Testis (tissue), 3 donors: ENCODE measurements around the gene CLDN4. TPM values are rescaled to one million over a fixed set of nuclear protein-coding genes. Genes with fewer than 3 reads are reported as not detected.

Source experiments
- DNase-seq: peaks from one replicate; pipeline ENCODE4 v3.0.0-alpha.2; 2019
- H3K27ac ChIP-seq, 2 donors: fragments of 200-600 bp; sonication (generic); one replicate each; pipeline ENCODE4 v1.5.1; 2019
- H3K27me3 ChIP-seq: fragments of 200-600 bp; sonication (generic); one replicate; pipeline ENCODE4 v1.5.1; 2019
- H3K36me3 ChIP-seq: fragments of 200-600 bp; sonication (generic); one replicate; pipeline ENCODE4 v1.5.1; 2017; ENCODE audit warnings: low read depth; ENCODE audit errors: missing control alignments
- H3K4me1 ChIP-seq: fragments of 200-600 bp; sonication (generic); one replicate; pipeline ENCODE4 v1.5.1; 2019
- H3K4me3 ChIP-seq, 2 donors: fragments of 200-600 bp; sonication (generic); one replicate each; pipeline ENCODE4 v1.5.1; 2017 to 2019
- H3K9me3 ChIP-seq: fragments of 200-600 bp; sonication (generic); one replicate; pipeline ENCODE4 v1.5.1; 2017
- CTCF ChIP-seq, 3 experiments: fragments of 450-650 bp in 2 of 3; fragments of 200-600 bp in 1 of 3; sonication (generic) in 1 of 3; IDR thresholded peaks; one replicate each; pipeline ENCODE4 v1.5.1; 2016 to 2019; ENCODE audit warnings: antibody characterized with exemption in 3 of 3, mild to moderate bottlenecking in 2 of 3, moderate library complexity in 1 of 3
- POLR2A ChIP-seq: fragments of 450-650 bp; IDR thresholded peaks from one replicate; pipeline ENCODE4 v1.6.1; 2017; ENCODE audit warnings: antibody characterized with exemption, mild to moderate bottlenecking, moderate library complexity
- WGBS, 2 donors: methylation state at CpG; one replicate each; pipeline ENCODE4 v1.1.5; 2018; 5-methylcytosine and 5-hydroxymethylcytosine counted together
- intact Hi-C: fragments of 100-400 bp; cut with DNase I; formaldehyde crosslinking; loops from one replicate; pipeline ENCODE4 v1.15.1; 2023; ENCODE audit warnings: low total_unique reads
- polyA plus RNA-seq: library from polyadenylated mRNA; stranded (reverse); fragments of 350-450 nt; fragmentation: Illumina TruSeq; extraction: RNeasy Lipid Tissue Mini Kit (QIAGEN cat#74804); gene quantifications from one replicate; pipeline ENCODE4 v1.2.3, GENCODE V29; 2014; ENCODE audit warnings: low read depth, low replicate concordance; ENCODE audit not compliant: insufficient read depth
- total RNA-seq, 2 donors: library from RNA; depleted of rRNA; stranded (reverse); fragments of >200 nt; gene quantifications; one replicate each; pipeline ENCODE4 v1.2.3, GENCODE V29; 2016

CLDN4 gene
- total and polyA plus RNA-seq, 3 donors from 2014 or later = 0.93 to 4.3 (median 0.94) TPM

GRCh38 chr7:73827567-73828106, 3.2 kb upstream of the CLDN4 start:
- Histone ChIP-seq H3K27me3 (no peaks in the 10 kb centered on the region), H3K4me3 (no peak overlapping the region), H3K27ac (no peak overlapping the region), H3K9me3 (no peaks in the 10 kb centered on the region), H3K4me1 (peaks cover 13% of the 10 kb centered on the region), H3K36me3 (no peaks in the 10 kb centered on the region)
- intact Hi-C loops = loop anchor here (10.0 kb wide), 1 partner anchor 73 kb away; no protein-coding TSS in a partner anchor
- peak; percentile 32 for DNase-seq
- 48 to 60% methylated on average over 7 to 8 of the region's 11 CpGs for WGBS, 2 donors
- TF ChIP-seq CTCF (IDR thresholded peaks at IDR 0.05) (no peak), POLR2A (no peak)

GRCh38 chr7:73828107-73828803, 2.5 kb upstream of the CLDN4 start:
- DNase-seq = no peak

GRCh38 chr7:73828972-73829371, 1.8 kb upstream of the CLDN4 start:
- no peak overlapping the region for H3K27ac ChIP-seq
- H3K4me3 ChIP-seq = no peak overlapping the region

More at GRCh38 chr7:73828107-73828803, 2.5 kb upstream of the CLDN4 start:
- Histone ChIP-seq H3K27me3 (no peaks in the 10 kb centered on the region), H3K4me3 (no peak overlapping the region), H3K9me3 (no peaks in the 10 kb centered on the region), H3K27ac (no peak overlapping the region), H3K4me1 (peaks cover 13% of the 10 kb centered on the region), H3K36me3 (no peaks in the 10 kb centered on the region)
- intact Hi-C loops = loop anchor here (10.0 kb wide), 1 partner anchor 73 kb away; no protein-coding TSS in a partner anchor
- TF ChIP-seq POLR2A (no peak), CTCF (IDR thresholded peaks at IDR 0.05) (no peak)
- 75 to 96% methylated on average over 10 to 14 of the region's 14 CpGs for WGBS, 2 donors

GRCh38 chr7:73829505-73829904, 1.3 kb upstream of the CLDN4 start:
- Histone ChIP-seq H3K27ac (no peak overlapping the region), H3K4me1 (peaks cover 13% of the 10 kb centered on the region), H3K4me3 (no peak overlapping the region), H3K9me3 (no peaks in the 10 kb centered on the region), H3K36me3 (no peaks in the 10 kb centered on the region), H3K27me3 (no peaks in the 10 kb centered on the region)
- intact Hi-C loops = loop anchor here (10.0 kb wide), 1 partner anchor 75 kb away; no protein-coding TSS in a partner anchor
- TF ChIP-seq POLR2A (no peak), CTCF (IDR thresholded peaks at IDR 0.05) (no peak)
- no peak for DNase-seq
- 58 to 70% methylated on average over 7 of the region's 7 CpGs for WGBS, 2 donors

More at GRCh38 chr7:73828972-73829371, 1.8 kb upstream of the CLDN4 start:
- WGBS, 2 donors = 93 to 94% methylated on average over 4 to 5 of the region's 5 CpGs
- TF ChIP-seq POLR2A = no peak
- TF ChIP-seq CTCF (IDR thresholded peaks at IDR 0.05) = no peak
- DNase-seq = no peak
- H3K4me1 ChIP-seq = peaks cover 13% of the 10 kb centered on the region
- H3K36me3 ChIP-seq = no peaks in the 10 kb centered on the region
- H3K9me3 ChIP-seq = no peaks in the 10 kb centered on the region
- no peaks in the 10 kb centered on the region for H3K27me3 ChIP-seq
- intact Hi-C loops = loop anchor here (10.0 kb wide), 1 partner anchor 74 kb away; no protein-coding TSS in a partner anchor
